ENCODE results near the gene LRP3. TPM values are rescaled to one million over a fixed set of nuclear protein-coding genes. Genes with fewer than 3 reads are reported as not detected.

The LRP3 gene
- total RNA-seq, 4 donors from 2014 or later: 18.3 to 29.3 (median 25.1) TPM

DNA sequence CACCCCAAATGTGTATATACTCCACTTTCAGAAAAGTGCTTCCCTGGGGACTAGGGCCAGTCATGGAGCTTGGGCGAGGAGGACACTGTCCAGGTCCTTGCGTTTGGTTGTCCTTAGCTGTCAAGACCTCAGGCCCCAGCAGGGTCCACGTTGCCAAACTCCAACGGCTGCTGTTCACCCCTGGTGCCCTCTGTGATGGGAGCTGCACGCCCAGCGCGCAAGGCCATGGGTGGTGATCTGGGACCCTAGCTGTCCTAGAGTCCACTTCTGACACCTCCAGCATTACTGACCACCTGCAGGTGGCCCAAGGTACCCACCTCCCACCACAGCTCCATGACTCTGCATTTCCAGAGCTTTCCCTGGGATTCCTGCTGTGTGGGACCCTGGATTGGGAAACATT, 4.0 kb downstream of the LRP3 start:
- ATAC-seq: no peak
- intact Hi-C loops (cut with DNase I; ENCODE audit: low total_unique reads): no loop called here
- no peak overlapping the region for H3K27ac ChIP-seq
- no peaks in the 10 kb centered on the region for H3K27me3 ChIP-seq
- TF ChIP-seq, protein P1, sequence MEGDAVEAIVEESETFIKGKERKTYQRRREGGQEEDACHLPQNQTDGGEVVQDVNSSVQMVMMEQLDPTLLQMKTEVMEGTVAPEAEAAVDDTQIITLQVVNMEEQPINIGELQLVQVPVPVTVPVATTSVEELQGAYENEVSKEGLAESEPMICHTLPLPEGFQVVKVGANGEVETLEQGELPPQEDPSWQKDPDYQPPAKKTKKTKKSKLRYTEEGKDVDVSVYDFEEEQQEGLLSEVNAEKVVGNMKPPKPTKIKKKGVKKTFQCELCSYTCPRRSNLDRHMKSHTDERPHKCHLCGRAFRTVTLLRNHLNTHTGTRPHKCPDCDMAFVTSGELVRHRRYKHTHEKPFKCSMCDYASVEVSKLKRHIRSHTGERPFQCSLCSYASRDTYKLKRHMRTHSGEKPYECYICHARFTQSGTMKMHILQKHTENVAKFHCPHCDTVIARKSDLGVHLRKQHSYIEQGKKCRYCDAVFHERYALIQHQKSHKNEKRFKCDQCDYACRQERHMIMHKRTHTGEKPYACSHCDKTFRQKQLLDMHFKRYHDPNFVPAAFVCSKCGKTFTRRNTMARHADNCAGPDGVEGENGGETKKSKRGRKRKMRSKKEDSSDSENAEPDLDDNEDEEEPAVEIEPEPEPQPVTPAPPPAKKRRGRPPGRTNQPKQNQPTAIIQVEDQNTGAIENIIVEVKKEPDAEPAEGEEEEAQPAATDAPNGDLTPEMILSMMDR (IDR thresholded peaks at IDR 0.05 in 4 of 5, conservative IDR thresholded peaks at IDR 0.05 in 1 of 5): no peak
- no peak for TF ChIP-seq POLR2A (IDR thresholded peaks at IDR 0.05)
- in situ Hi-C loops (cut with MboI; ENCODE audit: low sequenced_read_pairs in 4 of 4): no loop called here
- H3K36me3 ChIP-seq: no peaks in the 10 kb centered on the region
- H3K9me3 ChIP-seq: no peaks in the 10 kb centered on the region
- peaks cover 5 to 12% of the 10 kb centered on the region in 2 donors for H3K4me1 ChIP-seq
- no peak for DNase-seq
- no peak overlapping the region for H3K4me3 ChIP-seq

GRCh38 chr19:33199441-33200265, 5.5 kb downstream of the LRP3 start:
- Histone ChIP-seq H3K27me3 (no peaks in the 10 kb centered on the region), H3K27ac (no peak overlapping the region), H3K4me1 (peaks cover 5 to 12% of the 10 kb centered on the region in 2 donors), H3K36me3 (no peaks in the 10 kb centered on the region), H3K9me3 (no peaks in the 10 kb centered on the region), H3K4me3 (no peak overlapping the region)
- DNase-seq (no peak), ATAC-seq (no peak)
- TF ChIP-seq POLR2A (IDR thresholded peaks at IDR 0.05): no peak
- TF ChIP-seq, protein P1 (IDR thresholded peaks at IDR 0.05 in 4 of 5, conservative IDR thresholded peaks at IDR 0.05 in 1 of 5): no peak
- in situ Hi-C loops (cut with MboI; ENCODE audit: low sequenced_read_pairs in 4 of 4): no loop called here
- intact Hi-C loops (cut with DNase I; ENCODE audit: low total_unique reads): no loop called here

- Histone ChIP-seq H3K9me3 (no peaks in the 10 kb centered on the region), H3K4me3 (no peak overlapping the region), H3K36me3 (no peaks in the 10 kb centered on the region), H3K27me3 (no peaks in the 10 kb centered on the region), H3K27ac (no peak overlapping the region), H3K4me1 (no peaks in the 10 kb centered on the region)
- TF ChIP-seq, protein P1 (IDR thresholded peaks at IDR 0.05 in 4 of 5, conservative IDR thresholded peaks at IDR 0.05 in 1 of 5): no peak
- no peak for TF ChIP-seq POLR2A (IDR thresholded peaks at IDR 0.05)
- intact Hi-C loops (cut with DNase I; ENCODE audit: low total_unique reads): no loop called here
- in situ Hi-C loops (cut with MboI; ENCODE audit: low sequenced_read_pairs in 4 of 4): no loop called here
- ATAC-seq: no peak
- no peak for DNase-seq
Measured at GRCh38 chr19:33201473-33201872, 7.3 kb downstream of the LRP3 start.

- no peaks in the 10 kb centered on the region for H3K4me1 ChIP-seq
- TF ChIP-seq POLR2A (IDR thresholded peaks at IDR 0.05): no peak
- TF ChIP-seq, protein P1 (IDR thresholded peaks at IDR 0.05 in 4 of 5, conservative IDR thresholded peaks at IDR 0.05 in 1 of 5): no peak
- ATAC-seq (no peak), DNase-seq (no peak)
- no peaks in the 10 kb centered on the region for H3K9me3 ChIP-seq
- no peak overlapping the region for H3K4me3 ChIP-seq
- no peak overlapping the region for H3K27ac ChIP-seq
- H3K36me3 ChIP-seq: no peaks in the 10 kb centered on the region
- in situ Hi-C loops (cut with MboI; ENCODE audit: low sequenced_read_pairs in 4 of 4): no loop called here
- no peaks in the 10 kb centered on the region for H3K27me3 ChIP-seq
- intact Hi-C loops (cut with DNase I; ENCODE audit: low total_unique reads): no loop called here
Measured at GRCh38 chr19:33201886-33202545, 7.9 kb downstream of the LRP3 start.
